ENCODE results near the gene ANKRD9.

ANKRD9 gene

GRCh38 chr14:102511538-102511937 lies 2.0 kb upstream of the ANKRD9 start:
- FAIRE-seq (no peak), DNase-seq (ENCODE audit: insufficient read length, low spot score) (no peak)
- no peak for TF ChIP-seq CTCF (IDR thresholded peaks at IDR 0.05; ENCODE audit: insufficient read depth, missing control alignments)

DNA sequence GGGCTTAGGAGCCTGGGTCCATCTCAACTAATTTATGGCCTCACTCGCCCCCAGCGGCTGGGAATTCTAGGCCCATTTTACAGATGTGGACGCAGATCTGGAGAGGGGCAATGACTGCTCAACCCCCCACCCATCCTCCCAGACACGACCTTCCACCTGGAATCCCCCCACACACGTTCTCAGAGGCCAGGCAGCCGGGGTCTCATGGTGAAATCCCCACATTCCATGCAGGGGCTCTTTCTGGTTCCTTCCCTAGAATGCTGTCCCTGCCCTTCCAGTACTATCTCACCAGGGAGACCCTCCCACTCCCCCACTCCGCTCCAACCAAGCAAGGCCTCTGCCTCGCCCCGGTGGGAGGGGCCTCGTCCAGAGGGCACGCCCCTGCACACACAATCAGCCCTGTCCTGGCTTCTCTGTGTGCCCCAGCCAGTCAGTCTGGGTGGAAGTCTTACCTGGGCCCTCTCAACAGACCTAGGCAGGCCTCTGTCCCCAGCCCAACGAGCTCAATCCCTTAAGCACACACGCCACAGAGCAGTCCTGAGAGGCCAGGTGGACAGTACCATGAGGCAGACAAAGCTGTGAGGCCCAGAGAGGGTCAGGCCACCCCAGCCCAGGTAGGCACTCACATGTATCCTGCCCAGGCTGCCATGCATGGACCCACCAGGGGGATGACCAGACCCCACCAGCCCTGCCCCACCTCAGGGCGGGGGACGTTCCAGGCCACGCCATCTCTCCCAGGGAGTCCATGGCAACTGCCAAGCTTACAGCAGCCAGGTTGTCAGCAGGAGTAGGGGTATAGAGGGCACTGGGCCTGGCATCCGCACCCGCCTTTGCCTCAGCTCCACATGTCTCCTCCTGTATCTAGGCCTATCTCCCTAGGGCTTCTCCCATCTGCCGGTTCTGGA lies 1.3 kb upstream of the ANKRD9 start:
- no peak for DNase-seq (ENCODE audit: insufficient read length, low spot score)
- FAIRE-seq: no peak
- no peak for TF ChIP-seq CTCF (IDR thresholded peaks at IDR 0.05; ENCODE audit: insufficient read depth, missing control alignments)

DNA sequence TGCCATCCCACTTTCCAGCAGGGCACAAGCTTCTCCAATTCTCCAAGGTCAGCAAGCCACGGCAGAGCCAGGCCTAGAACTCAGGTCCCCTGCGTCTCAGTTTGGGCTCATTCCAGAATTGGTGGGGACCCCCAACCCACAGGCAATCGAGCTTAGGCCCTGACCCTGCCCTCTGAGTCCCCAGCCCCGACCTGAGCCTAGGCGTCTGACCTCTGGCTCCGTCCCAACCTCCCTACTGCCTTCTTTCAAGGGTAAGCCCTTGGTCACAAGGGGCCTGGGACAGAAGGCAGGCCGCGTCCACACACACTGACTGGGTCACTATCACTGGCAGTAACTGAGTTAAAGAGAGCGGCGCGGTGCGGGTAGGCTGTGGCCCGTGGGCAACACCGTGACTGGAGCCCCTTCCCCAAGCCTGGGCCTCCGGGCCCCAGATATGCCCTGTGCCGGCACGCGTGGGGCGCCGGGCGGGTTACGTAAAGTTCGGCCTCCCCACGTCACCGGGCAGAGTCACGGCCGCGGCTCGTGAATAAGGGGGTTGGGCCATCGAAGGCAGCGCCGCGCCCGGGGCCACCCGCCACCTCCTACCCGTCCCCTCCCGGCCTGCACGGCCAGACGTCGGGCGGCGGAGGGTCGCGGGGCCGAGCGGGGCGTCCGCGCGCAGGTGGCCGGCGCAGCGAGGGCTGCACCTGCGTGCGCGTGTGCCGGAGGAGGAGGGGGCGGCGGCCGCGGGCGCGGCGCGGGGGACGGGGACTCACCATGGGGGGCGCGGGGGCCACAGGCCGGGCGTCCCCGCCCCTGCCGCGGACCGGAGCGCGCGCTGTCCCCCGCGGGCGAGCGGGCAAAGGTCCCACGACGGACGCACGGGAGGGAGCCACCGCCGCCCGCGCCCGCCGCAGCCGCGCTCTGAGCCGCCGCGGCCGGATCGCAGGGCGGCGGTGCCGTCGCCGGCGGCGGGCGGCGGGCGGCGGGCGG lies 516 bp downstream of the ANKRD9 start:
- DNase-seq (ENCODE audit: insufficient read length, low spot score) (no peak), FAIRE-seq (no peak)
- no peak for TF ChIP-seq CTCF (IDR thresholded peaks at IDR 0.05; ENCODE audit: insufficient read depth, missing control alignments)

DNA sequence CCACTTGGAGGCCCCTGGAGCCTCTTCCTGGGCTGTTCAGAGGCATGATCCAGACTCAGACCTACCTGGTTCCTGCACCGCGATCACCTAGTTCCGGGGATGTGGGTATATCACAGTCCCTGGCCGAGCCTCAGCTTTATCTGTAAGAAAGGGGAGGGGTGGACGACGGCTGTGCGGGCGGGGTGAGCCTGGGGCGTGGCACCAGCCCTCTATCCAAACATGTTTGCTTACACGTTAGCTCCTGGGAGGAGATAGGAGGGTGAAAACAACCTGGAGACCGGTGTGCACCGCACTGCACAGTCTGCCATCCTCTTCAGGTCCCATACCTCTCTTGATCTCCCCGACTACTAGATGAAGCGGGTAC lies 1.2 kb downstream of the ANKRD9 start:
- FAIRE-seq (no peak), DNase-seq (ENCODE audit: insufficient read length, low spot score) (no peak)
- no peak for TF ChIP-seq CTCF (IDR thresholded peaks at IDR 0.05; ENCODE audit: insufficient read depth, missing control alignments)

DNA sequence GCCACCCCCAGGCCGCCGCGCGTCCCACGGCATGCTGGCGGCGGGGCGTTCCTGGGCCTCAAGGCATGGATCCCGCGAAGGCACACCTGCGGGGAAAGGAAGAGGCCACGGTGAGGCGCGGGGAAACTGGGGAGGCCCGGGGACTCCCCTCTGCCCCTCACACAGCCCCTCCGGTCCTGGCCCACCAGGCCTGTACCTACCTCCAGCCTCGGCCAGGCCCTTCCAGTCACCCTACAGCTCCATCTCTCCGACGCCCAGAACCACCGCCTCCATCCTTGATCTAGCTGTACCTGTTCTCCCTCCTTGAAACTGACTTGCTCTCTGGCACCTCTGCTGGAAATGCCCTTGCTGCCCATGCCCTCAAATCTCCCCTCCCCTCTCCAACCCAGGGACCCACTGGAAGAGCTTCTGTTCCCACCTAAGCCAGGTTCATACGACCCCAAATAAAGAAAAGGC lies 1.7 kb downstream of the ANKRD9 start:
- no peak for TF ChIP-seq CTCF (IDR thresholded peaks at IDR 0.05; ENCODE audit: insufficient read depth, missing control alignments)
- DNase-seq (ENCODE audit: insufficient read length, low spot score) (no peak), FAIRE-seq (no peak)

- no peak for FAIRE-seq
- no peak for TF ChIP-seq CTCF (IDR thresholded peaks at IDR 0.05; ENCODE audit: insufficient read depth, missing control alignments)
- no peak for DNase-seq (ENCODE audit: insufficient read length, low spot score)
Measured at GRCh38 chr14:102507081-102507856, 2.3 kb downstream of the ANKRD9 start.

All from D721Med (cell line).